HG03095 (cell line): ENCODE measurements around the gene POP4.
A peak's percentile ranks its signal among the peaks of the same experiment; 100 is the strongest.

ENCODE experiments used
- ATAC-seq: cut with Tn5 transposase; IDR thresholded peaks from one replicate; pipeline ENCODE4 v1.9.1; 2021; ENCODE audit warnings: moderate library complexity; ENCODE audit not compliant: unreplicated experiment

Gene POP4

DNA sequence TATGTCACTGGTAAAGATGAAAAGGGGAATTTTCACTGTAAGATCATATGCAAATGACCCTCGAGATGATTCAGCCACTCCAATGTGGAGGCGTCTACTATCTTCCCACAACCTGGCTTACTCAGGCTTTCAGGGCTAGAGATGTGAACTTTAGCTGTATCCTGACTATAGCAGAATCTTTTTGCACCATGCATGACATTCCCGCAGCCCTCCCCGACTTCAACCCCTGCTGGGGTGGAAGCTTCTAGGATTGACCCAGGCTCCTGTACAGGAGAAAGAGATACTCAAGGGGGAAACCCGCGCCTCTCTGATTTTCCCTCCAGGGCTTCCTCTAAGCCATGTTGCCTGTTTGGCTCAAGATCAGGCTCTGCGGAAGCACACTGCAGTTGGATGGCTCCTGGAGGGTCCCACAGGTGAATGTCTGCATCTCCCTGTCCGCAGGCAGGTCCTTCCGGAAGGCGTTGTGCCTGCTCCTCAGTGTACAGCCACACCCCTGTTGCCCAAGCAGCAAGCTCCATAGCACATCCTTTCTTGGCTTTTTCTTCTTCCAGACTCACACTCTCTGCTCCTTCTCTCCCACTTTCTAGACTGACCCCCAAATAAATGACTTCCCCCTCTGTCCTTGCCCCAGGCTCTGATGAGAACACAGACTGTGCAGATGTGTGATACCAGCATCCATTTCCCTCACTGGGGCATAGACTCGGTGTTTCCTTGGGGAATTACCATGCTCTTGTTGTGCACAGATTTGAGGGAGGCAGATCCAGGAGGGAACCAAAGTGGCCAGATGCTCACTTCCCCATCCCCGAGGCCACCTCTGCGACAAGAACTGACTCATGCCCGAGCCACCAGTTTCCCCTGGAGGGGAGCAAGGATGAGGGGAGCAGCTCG is 29.1 kb upstream of the POP4 start:
- no peak for ATAC-seq

DNA sequence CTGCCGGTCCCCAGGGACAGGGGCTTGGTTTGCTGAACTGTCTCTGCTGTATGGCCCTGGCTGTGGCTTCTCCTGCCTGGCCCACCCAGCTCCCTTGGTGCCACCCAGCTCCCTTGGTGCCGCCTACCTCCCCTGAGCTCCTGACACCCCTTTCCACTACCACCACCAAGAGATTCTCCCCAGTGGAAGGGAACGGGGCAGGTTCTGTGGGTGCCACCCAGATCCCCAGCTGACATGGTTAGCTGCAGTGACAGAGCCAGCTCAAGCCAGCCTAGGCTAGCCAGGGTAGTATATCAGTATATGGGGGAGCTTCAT is 28.5 kb upstream of the POP4 start:
- no peak for ATAC-seq

DNA sequence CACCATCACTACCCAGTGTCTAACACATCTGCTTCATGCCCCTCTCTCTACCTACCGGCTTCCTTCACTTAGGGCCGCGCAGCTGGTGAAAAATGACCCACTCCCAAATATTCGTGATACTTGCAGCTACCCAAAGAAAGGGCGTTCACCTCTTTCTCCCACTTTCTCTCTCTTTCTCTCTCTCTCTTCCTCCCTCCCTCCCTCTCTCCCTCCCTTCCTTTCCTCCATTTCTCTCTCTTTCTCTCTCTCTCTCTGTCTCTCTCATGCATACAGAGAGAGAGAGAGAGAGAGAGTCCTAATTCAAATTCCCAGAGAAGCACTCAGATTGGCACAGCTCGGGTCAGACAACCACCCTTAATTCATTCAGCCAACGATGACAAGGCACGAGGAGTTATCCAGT is 27.7 kb upstream of the POP4 start:
- ATAC-seq: no peak

DNA sequence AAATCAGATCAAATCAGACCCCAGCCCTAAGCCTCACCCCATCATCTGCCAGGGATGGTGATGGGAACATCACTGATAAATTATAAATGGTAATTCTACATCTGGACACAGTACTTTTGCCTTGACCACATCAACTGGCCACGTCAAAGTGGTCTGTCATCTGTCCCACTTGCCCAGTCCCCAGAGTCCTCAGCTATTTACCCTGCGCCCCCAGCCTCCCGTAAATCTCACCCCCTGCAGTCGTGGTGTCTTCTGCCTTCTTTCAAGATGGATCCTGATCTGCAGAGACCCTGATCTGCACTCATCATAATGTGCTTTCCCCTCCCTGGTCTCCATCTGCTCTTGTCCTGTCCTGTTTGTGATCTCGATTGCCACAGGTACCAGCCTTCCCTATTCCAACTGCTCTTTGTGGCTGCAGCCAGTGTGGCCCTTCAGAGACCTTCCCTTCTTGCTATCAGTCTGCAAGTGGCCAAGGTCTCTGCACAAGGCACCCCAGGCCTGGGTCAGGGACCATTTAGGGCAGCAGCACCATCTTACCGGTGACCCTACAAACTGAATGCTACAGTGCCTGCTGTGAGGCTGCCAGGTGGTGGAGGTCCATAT is 26.7 kb upstream of the POP4 start:
- no peak for ATAC-seq

DNA sequence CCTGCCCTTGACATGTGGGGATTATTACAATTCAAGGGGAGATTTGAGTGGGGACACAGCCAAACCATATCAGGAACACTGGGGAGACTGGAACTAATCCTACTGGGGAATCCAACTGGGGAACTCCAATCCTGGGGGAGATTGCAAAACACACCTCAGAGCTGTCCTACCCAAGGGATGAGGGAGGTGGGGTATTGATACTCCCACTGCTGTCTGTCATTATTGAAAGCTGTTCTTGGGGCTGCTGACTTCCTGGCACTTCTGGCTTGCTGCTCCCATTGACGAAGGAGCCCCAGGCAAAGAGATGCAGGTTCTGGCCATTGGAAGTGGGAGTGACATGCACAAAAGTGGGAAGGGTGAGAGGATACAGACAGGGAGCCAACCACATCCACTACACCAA is 24.7 kb upstream of the POP4 start:
- no peak for ATAC-seq

DNA sequence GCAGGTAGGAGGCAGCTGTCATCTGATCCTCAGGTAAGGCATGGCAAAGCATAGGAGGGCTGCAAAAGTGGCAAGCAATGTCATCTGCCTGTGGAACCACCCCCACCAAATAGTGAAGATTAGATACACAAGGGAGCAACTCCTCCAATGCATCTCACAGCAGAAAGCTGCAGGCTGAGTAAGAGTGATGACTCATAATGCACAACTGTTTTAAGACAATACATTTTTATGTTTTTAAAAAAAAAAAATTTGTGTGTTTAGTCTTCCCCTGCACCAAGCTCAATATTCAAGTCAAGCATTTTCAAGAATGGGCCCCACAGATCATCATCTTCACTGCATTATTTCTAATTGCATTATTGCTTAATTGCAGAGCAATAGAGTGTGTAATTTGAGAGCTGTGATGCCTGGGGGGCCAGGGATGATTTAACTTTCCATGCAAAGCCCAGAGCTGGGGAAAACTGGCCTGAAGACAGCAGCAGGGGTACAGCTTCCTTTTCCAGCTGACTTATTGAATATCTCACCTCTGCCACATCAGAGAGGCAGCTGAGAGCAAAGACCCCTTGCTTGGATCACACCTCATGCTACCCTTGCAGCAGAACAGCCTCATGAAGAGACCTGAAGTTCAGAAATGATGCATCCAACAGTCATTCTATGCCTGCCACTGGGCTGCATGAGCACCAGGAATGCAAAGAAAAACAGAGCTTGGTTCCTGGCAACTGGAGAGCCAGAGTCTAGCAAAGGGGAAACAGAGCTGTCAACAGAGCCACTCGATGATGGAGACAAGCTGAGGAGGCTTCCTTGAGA is 22.7 kb upstream of the POP4 start:
- no peak for ATAC-seq

DNA sequence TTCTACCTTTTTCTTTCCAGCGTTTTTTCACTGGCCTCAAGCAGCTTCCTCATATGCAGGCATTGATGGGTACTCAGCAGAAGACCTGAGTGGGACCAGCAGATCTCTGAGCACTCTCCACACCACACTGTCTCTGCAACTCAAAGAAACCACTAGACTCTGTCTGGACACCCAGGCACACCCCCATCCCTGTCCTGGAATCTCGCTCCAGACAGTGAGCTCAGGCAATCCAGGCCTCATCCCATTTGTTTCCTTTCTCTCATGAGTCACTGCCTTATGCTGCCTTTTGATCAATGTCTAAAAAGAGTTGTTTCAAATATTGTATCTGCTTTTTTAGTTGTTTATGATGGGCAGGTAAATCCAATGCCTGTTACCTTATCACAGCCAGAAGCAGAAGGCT is 19.7 kb upstream of the POP4 start:
- no peak for ATAC-seq

DNA sequence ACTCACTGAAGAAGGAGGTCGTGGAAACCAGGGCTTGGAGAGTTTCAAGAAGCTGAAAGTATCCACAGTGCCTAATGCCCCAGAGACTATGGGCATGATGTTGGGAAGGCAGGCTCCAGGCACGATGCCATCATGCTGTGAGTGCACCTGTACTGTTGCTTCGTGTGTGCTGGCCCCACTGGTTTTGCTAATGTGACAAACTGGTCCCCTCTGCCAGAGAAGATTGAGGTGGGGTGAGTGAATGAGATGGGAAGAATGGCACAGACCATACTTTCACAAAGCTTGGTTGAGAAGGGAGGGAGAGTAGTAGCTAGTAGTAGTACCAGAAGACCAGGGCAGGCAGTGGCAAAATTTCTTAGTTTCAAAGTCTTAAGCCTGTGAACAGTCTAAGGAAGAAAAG is 19.0 kb upstream of the POP4 start:
- ATAC-seq: no peak

DNA sequence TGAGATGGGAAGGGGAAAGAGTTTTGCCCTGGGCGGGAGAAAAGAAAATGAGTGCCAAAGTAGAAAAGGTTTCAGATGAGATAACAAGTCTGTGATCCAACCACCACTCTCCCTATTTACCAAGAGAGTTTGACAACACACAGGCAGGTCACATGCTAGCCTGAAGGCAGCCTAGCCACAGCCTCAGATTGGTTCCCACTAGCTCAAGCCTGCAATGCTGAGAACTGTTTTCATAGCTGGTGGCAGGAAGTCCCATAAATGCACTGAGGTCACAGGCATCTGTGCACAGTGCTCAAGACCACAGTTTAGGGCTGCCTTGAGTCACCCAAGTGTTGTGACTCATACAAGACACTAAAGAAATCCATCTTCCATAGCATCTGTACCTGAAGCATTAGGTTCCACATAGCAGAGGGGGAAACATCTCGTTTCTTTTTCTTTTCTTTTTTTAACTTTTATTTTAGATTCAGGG is 18.5 kb upstream of the POP4 start:
- peak; percentile 85 for ATAC-seq

DNA sequence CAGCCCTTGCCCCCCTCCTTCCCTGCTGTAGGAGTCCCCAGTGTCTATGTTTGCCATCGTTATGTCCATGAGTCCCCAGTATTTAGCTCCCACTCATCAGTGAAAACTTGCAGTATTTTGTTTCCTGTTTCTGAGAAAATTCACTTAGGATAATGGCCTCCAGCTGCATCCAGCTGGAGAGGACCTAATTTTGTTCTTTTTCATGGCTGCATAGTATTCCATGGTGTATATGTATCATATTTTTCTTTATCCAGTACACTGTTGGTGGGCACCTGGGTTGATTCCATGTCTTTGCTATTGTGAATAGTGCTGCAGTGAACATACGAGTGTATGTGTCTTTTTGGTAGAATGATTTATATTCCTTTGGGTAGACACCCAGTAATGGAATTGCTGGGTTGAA is 18.0 kb upstream of the POP4 start:
- no peak for ATAC-seq

DNA sequence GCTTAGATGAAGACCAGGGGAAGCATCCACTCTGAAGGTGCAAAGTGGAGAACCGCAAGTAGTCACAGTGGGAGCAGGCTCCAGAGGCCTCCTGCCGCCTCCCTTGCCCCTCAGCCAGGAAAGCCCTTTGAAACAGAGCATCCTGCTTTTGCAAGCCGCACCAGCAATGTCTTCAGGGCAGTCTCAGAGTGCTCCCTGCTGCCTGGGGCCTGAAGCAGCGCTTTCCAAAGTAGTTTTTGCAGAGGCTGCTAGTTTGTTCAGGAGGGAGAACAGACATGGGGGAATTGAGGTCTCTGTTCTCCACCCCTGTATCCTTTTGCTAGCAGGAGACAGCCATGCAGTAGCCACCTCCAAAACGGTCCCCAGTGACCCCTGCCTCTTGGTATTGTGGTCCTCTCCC is 15.8 kb upstream of the POP4 start:
- no peak for ATAC-seq

DNA sequence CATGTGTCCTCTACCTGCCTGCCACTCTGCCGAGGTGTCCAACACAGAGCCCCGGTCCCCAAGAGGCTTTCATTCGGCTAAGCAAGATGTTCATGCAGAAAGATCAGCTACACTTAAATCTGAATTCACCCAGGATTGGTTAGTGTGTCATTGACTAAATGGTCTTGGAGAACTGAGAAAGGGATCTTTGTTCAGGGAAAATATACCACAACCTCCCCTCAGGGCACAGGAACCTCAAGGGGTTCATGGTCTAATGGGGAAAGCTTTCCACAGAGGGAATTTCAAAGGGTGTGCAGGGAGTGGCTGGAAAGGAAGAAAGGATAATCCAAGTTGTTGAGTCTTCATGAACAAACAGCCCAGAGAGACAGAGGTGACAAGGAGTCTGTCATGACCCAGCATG is 14.4 kb upstream of the POP4 start:
- no peak for ATAC-seq

DNA sequence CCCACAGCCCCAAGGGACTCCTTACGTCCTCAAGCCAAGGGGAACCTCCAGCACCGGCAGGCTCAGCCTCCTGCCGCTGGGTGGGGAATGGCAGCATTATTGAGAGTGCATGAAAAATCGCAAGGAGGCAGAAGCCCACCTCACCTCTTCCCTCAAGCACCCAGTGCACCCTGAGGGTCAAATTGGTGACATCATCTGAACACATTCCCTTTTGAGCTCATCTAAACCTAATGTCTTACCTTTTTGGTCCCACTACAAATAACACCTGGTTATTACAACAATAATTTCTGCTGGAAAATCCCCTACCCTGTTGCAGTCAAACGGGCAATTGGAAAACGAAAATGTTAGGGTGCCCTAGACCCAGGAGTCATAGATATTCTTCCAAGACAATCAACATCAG is 12.2 kb upstream of the POP4 start:
- no peak for ATAC-seq

DNA sequence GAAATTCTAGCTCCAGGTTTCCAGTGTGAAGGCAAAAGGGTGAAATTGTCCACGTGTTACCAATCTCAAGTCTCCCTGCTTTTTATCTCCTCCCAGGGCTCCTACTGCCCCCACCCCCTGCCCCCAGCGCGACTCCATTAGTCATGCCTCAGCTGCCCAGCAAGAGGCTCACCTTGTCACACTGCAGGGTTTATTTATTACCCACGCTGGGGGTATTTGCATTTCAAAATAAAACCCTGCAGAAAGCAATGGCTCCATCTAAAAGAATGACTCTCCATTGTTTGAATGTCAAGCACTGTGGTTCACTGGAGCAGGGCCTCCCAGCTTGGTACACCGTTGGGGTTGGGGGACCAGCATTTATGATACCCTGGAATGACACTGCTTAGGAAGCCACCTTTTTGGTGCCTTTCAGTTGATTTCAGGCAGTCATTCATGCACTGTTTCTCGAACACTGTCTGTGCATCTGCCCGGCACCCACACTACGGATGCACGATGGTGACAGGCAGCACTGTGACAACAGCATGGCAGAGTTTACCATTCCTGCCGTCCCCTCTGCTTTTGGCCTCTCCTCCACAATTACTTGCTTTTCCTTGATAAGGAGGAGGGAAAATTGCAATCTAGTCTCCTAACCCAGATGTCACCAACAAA is 9.9 kb upstream of the POP4 start:
- ATAC-seq: no peak

DNA sequence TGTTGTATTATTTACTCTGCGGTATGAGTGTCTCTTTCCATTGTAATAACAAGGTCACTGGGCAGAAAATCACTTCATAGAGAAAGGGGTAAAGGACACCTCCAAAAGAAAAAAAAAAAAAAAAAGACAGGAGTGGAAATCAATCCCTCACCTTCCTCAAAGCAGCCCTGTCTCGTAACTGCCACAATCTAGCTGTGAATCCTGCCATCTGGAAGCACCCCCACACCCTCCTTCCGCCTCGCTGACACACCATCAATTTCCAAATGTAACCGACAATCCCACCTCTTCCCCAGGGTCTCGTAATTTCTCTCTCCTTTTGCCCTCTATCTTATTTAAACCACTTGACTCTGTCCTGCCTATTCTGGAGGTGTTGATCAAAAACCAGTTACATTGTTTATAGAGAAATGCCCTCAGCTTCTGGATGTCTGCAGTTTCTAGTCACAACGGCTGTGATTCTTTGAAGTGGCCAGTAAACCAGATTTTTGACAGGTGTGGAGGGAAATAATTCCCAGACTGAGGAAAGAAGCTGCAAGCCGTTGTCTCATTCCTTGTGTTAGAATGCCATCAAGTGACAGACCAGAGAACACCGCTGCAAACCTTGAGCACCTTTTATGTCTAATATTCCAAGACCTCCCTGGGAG is 9.1 kb upstream of the POP4 start:
- ATAC-seq: no peak

DNA sequence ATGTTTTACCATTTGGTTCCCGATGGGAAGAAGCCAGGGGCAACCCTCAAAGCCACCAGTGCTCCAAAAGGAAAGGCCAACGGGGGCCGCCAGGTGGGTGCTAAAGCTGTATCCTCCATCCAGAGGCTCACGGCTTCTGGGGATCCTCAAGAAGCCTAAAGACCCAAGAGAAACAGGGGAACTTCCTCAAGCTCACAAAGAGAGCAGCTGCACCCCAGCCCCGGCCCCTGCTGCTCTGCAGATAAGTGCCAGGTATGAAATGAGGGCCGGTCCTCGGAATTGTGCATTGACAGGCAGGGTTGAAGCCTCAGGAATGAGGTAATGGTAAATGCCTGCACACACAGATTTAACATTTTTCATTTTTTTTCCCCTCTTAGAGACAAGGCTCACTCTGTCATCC is 8.0 kb upstream of the POP4 start:
- no peak for ATAC-seq

DNA sequence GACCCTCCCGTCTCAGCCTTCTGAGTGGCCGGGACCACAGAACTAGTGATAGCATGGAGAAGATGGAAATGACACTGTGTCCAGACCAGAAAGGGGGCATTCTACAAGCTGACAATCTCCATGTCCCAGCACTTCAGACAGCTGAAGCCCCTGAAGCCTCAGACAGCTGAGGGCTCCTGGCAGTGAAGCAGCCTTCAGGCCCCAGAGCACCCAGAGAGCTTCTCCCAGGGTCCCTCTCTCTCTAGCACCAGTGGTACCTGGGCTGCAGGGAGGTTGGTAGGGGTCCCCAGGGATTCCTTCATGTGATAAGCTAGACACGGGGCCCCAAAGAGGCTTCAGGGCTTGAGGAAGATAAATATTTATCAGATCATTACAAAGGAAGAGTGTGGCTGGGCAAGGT is 7.6 kb upstream of the POP4 start:
- no peak for ATAC-seq

DNA sequence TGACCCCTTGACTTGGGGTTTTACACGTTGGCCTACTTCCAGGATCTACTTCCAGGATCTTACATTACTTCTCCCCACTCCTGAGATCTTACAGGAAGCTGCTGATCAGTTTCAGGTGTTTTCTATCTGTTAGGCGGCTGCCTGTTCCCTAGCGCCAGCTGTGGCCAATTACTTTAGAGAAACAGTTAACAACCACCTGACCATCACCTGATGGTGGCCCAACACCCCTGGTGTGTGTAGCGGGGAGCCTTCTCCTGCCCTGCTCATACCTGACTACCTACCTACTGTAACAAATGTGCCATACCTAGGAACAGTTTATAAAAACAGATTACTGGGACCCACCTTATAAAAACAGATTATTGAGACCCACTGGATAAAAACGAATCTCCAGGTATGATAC is 2.8 kb upstream of the POP4 start:
- no peak for ATAC-seq

DNA sequence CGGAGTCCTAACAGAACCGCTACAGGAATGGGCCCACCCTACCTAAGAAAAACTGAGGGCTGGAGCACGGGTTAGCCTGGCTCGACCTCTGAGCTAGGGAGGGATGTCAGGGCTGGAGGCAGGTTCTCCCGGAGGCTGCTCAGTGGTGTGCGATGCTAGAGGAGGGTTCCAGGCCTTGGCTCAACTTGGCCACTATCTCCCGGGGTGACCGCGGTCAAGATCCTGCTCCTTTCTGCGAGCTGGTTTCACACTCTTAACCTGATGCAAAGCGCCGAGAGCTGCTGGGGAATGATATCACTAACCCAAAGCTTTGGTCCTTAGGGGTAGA is 301 bp downstream of the POP4 start:
- ATAC-seq: no peak

DNA sequence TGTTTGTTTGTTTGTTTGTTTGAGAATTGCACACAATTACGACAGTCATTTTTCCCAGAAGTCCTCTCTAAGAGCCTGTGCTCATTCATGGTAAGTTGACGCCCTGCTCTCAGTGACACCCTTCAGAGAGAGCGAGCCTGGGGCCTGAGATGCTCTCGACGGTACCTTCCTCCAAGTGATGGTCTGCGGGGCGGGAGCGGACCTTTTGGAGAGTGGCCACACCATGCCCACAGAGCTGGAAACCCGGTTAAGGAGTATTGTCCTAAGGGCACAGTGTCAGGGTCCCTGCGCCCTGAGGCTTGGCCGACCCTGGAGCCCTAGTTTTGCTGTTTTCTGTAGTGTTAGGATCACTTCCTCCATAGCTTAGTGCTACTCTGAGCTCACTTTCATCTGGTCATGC is 3.6 kb downstream of the POP4 start:
- no peak for ATAC-seq

DNA sequence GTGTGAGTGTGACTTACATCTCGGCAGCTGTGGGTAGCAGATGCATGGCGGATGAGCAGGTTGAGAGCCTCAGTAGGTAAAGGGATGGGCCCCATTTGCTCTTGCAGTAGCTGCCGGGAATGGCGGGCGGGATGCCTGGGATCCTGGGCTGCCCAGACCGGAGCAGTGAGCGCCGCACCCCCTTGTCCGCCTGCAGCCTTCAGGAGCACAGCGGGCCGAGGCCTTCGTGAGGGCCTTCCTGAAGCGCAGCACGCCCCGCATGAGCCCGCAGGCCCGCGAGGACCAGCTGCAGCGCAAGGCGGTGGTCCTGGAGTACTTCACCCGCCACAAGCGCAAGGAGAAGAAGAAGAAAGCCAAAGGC is 4.1 kb downstream of the POP4 start:
- no peak for ATAC-seq
